ENCODE measurements around the gene UBE2D2. TPM values are rescaled to one million over a fixed set of nuclear protein-coding genes. Genes with fewer than 3 reads are reported as not detected.
A peak's percentile ranks its signal among the peaks of the same experiment; 100 is the strongest.

UBE2D2 gene
- total RNA-seq, 1 experiment from 2014 or later = 115 TPM

GRCh38 chr5:139517683-139518564 is 43.2 kb upstream of the UBE2D2 start:
- BruUV-seq (replicated peaks) = TSS peak; percentile 66
- Histone ChIP-seq H3K9me2 (ENCODE audit: insufficient read depth) (no peaks in the 10 kb centered on the region), H3K27me3 (ENCODE audit: insufficient read depth, low read depth) (no peaks in the 10 kb centered on the region), H3K79me2 (ENCODE audit: low read depth) (no peaks in the 10 kb centered on the region), H3K4me2 (peak overlapping the region; percentile 82), H3F3A (ENCODE audit: insufficient read depth, low read depth) (no peaks in the 10 kb centered on the region), H3K4me1 (replicated peaks; ENCODE audit: insufficient read depth) (no peaks in the 10 kb centered on the region), H3K9me3 (ENCODE audit: insufficient read depth, low read depth) (no peaks in the 10 kb centered on the region), H4K20me1 (ENCODE audit: insufficient read depth) (no peaks in the 10 kb centered on the region), H3K36me3 (ENCODE audit: low read depth) (no peaks in the 10 kb centered on the region), H2AFZ (peak overlapping the region; percentile 100), H3K27ac (no peak overlapping the region), H3K4me3 (peak overlapping the region; percentile 60)
- CTCF ChIA-PET = interaction anchor here (1.3 kb wide), 1 partner anchor 88 kb away, joined by 3 read pairs; no protein-coding TSS in a partner anchor
- DNase-seq = peak; percentile 57 to 89
- TF ChIP-seq CTCF (conservative IDR thresholded peaks at IDR 0.05) (peak; percentile 93), EZH2 (IDR thresholded peaks at IDR 0.05; ENCODE audit: low read depth) (no peak)
- POLR2A ChIA-PET (ENCODE audit: unreplicated experiment) = interaction anchor here (0.5 kb wide), 1 partner anchor 944 kb away, joined by 4 read pairs; no protein-coding TSS in a partner anchor
- intact Hi-C loops (cut with micrococcal nuclease; ENCODE audit: unreplicated experiment) = loop anchor here (1.0 kb wide), 1 partner anchor 115 kb away; no protein-coding TSS in a partner anchor

GRCh38 chr5:139523635-139524445 is 37.3 kb upstream of the UBE2D2 start:
- Histone ChIP-seq H3K9me2 (ENCODE audit: insufficient read depth) (no peaks in the 10 kb centered on the region), H3K36me3 (ENCODE audit: low read depth) (no peaks in the 10 kb centered on the region), H3K27me3 (ENCODE audit: insufficient read depth, low read depth) (no peaks in the 10 kb centered on the region), H3K4me3 (no peak overlapping the region), H4K20me1 (ENCODE audit: insufficient read depth) (no peaks in the 10 kb centered on the region), H3K4me1 (replicated peaks; ENCODE audit: insufficient read depth) (no peaks in the 10 kb centered on the region), H3K4me2 (no peak overlapping the region), H3K9me3 (ENCODE audit: insufficient read depth, low read depth) (no peaks in the 10 kb centered on the region), H3F3A (ENCODE audit: insufficient read depth, low read depth) (no peaks in the 10 kb centered on the region), H3K79me2 (ENCODE audit: low read depth) (no peaks in the 10 kb centered on the region), H3K27ac (no peak overlapping the region), H2AFZ (no peak overlapping the region)
- no peak for DNase-seq
- intact Hi-C loops (cut with micrococcal nuclease; ENCODE audit: unreplicated experiment) = no loop called here
- ChIA-PET CTCF (interaction anchor here (0.5 kb wide), 1 partner anchor 123 kb away, joined by 4 read pairs; no protein-coding TSS in a partner anchor), POLR2A (ENCODE audit: unreplicated experiment) (no interaction called here)
- TF ChIP-seq CTCF (conservative IDR thresholded peaks at IDR 0.05) (no peak), EZH2 (IDR thresholded peaks at IDR 0.05; ENCODE audit: low read depth) (no peak)
- no TSS peak for BruUV-seq (replicated peaks)

GRCh38 chr5:139524446-139524845 is 36.7 kb upstream of the UBE2D2 start:
- H3K4me2 ChIP-seq = no peak overlapping the region
- H3K4me3 ChIP-seq = no peak overlapping the region
- no peaks in the 10 kb centered on the region for H3K27me3 ChIP-seq (ENCODE audit: insufficient read depth, low read depth)
- intact Hi-C loops (cut with micrococcal nuclease; ENCODE audit: unreplicated experiment) = no loop called here
- H3F3A ChIP-seq (ENCODE audit: insufficient read depth, low read depth) = no peaks in the 10 kb centered on the region
- H2AFZ ChIP-seq = no peak overlapping the region
- no peak for TF ChIP-seq CTCF (conservative IDR thresholded peaks at IDR 0.05)
- TF ChIP-seq EZH2 (IDR thresholded peaks at IDR 0.05; ENCODE audit: low read depth) = no peak
- no peaks in the 10 kb centered on the region for H4K20me1 ChIP-seq (ENCODE audit: insufficient read depth)
- DNase-seq = no peak
- H3K79me2 ChIP-seq (ENCODE audit: low read depth) = no peaks in the 10 kb centered on the region
- H3K9me2 ChIP-seq (ENCODE audit: insufficient read depth) = no peaks in the 10 kb centered on the region
- no TSS peak for BruUV-seq (replicated peaks)
- ChIA-PET POLR2A (ENCODE audit: unreplicated experiment) (no interaction called here), CTCF (no interaction called here)
- no peaks in the 10 kb centered on the region for H3K36me3 ChIP-seq (ENCODE audit: low read depth)
- H3K9me3 ChIP-seq (ENCODE audit: insufficient read depth, low read depth) = no peaks in the 10 kb centered on the region
- no peaks in the 10 kb centered on the region for H3K4me1 ChIP-seq (replicated peaks; ENCODE audit: insufficient read depth)
- no peak overlapping the region for H3K27ac ChIP-seq

Measured in PC-9 (cell line).